BJ (cell line): ENCODE data around the gene CD81. TPM values are rescaled to one million over a fixed set of nuclear protein-coding genes. Genes with fewer than 3 reads are reported as not detected.

Source experiments
- CTCF ChIA-PET: fragments of 350-600 bp; formaldehyde crosslinking; extraction: SDS; loops from one replicate; lab custom pipeline; 2021; ENCODE audit warnings: antibody characterized with exemption, inconsistent platforms; lab: Yijun Ruan, JAX
- POLR2A ChIA-PET: fragments of 300-600 bp; sonication (Branson Sonifier 250); formaldehyde crosslinking; extraction: SDS; loops from one replicate; lab custom pipeline; 2021; ENCODE audit warnings: antibody characterized with exemption; lab: Charles Lee
- DNase-seq: peaks from one replicate; pipeline ENCODE4 v3.0.0-alpha.2; 2011; ENCODE audit warnings: low read depth
- H3K27me3 ChIP-seq: 2 replicates; pipeline ENCODE4 v1.6.0; 2011; ENCODE audit warnings: low read length; ENCODE audit not compliant: control insufficient read depth, insufficient read depth
- H3K36me3 ChIP-seq: 2 replicates; pipeline ENCODE4 v1.5.1; 2011; ENCODE audit warnings: low read length; ENCODE audit not compliant: control insufficient read depth, insufficient read depth
- H3K4me3 ChIP-seq: 2 replicates; pipeline ENCODE4 v1.5.1; 2011; ENCODE audit warnings: low read depth, mild to moderate bottlenecking, control low read depth, low read length
- polyA plus RNA-seq: library from polyadenylated mRNA; depleted of rRNA; stranded (reverse); fragments of >200 nt; gene quantifications from 2 replicates; pipeline ENCODE4 v1.2.3, GENCODE V29; 2011
- TF ChIP-seq, protein P1 (sequence below): IDR thresholded peaks from 2 replicates; pipeline ENCODE4 v1.5.1; 2011; ENCODE audit warnings: low read depth, mild to moderate bottlenecking, control low read depth, inconsistent platforms, low read length, moderate library complexity; ENCODE audit not compliant: insufficient read depth

Gene CD81
- polyA plus RNA-seq, 1 experiment, result 875 TPM

- peaks cover 14% of the 10 kb centered on the region for H3K36me3 ChIP-seq
- no peaks in the 10 kb centered on the region for H3K27me3 ChIP-seq
- DNase-seq, result no peak
- POLR2A ChIA-PET, result interaction anchor here (0.6 kb wide), 1 partner anchor 68 kb away, joined by 4 read pairs; no protein-coding TSS in a partner anchor
- TF ChIP-seq, protein P1, sequence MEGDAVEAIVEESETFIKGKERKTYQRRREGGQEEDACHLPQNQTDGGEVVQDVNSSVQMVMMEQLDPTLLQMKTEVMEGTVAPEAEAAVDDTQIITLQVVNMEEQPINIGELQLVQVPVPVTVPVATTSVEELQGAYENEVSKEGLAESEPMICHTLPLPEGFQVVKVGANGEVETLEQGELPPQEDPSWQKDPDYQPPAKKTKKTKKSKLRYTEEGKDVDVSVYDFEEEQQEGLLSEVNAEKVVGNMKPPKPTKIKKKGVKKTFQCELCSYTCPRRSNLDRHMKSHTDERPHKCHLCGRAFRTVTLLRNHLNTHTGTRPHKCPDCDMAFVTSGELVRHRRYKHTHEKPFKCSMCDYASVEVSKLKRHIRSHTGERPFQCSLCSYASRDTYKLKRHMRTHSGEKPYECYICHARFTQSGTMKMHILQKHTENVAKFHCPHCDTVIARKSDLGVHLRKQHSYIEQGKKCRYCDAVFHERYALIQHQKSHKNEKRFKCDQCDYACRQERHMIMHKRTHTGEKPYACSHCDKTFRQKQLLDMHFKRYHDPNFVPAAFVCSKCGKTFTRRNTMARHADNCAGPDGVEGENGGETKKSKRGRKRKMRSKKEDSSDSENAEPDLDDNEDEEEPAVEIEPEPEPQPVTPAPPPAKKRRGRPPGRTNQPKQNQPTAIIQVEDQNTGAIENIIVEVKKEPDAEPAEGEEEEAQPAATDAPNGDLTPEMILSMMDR, result no peak
- CTCF ChIA-PET, result interaction anchor here (2.6 kb wide), 1 partner anchor 39 kb away, joined by 14 read pairs; no protein-coding TSS in a partner anchor
- H3K4me3 ChIP-seq, result peak overlapping the region; percentile 3; the same call in 1 of the 2 replicates
Measured at GRCh38 chr11:2380807-2381350, 3.8 kb downstream of the CD81 start.

DNA sequence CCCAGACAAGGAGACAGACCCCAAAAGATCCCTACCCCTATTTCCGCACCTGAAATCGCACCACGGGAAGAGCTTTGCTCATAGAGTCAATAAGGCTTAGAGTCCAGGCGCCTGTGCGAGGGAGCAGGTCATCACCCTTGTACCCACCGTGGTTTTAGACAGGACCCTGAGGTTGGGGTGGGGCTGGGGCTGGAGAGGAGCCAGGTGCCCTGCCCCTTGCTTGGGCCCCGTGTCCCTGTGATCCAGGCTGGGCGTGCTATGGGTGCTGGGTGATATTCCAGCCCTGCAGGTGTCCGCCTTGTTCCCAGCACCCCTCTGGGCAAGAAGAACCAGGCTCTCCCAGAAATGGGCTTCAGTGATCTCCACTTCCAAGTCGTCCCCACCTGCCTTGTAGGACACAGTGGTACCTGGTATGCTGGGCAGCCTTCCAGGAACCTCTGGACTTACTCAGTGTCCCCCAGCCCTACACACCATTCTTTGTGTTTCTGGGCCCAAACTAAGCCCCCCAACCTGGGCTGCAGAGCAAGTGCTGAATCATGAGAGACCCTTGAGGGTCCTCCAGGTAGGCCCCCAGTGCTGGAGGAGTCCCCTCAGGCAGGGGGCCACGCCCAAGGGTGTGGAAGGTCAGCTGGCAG lies 4.5 kb downstream of the CD81 start:
- Histone ChIP-seq H3K4me3 (no peak overlapping the region), H3K36me3 (peaks cover 15% of the 10 kb centered on the region), H3K27me3 (no peaks in the 10 kb centered on the region)
- ChIA-PET POLR2A (interaction anchor here (0.6 kb wide), 1 partner anchor 69 kb away, joined by 4 read pairs; no protein-coding TSS in a partner anchor), CTCF (interaction anchor here (1.6 to 2.6 kb wide), 2 partner anchors 39 to 77 kb away, joined by 12 to 14 read pairs; no protein-coding TSS in a partner anchor)
- no peak for DNase-seq
- TF ChIP-seq, protein P1, result no peak

DNA sequence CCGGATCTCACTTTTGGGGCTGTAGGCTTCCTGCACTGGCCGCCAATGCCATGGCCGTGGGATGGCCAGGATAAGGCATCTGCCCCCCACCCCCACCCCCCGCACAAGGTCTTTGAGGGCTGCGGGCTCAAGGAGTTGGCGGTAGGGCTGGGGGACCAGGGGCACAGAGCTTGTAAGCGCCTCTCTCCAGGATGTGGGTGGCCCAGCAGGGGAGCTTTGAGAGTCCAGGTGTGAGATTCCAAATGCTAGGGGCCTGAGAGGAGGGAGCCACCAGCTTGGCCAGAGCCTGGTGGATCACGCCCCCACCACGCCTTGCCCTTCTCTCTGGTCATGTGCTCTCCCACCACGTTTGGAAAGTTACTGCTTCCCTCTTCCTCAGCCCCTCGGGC lies 5.0 kb downstream of the CD81 start:
- ChIA-PET POLR2A (interaction anchor here (0.6 kb wide), 1 partner anchor 71 kb away, joined by 6 read pairs; no protein-coding TSS in a partner anchor), CTCF (interaction anchor here (0.6 to 2.6 kb wide), 5 partner anchors 9 to 77 kb away, joined by 3 to 14 read pairs (median 4); partner anchors contain the start of gene TSSC4)
- Histone ChIP-seq H3K36me3 (peaks cover 16% of the 10 kb centered on the region), H3K4me3 (no peak overlapping the region), H3K27me3 (no peaks in the 10 kb centered on the region)
- DNase-seq, result no peak
- TF ChIP-seq, protein P1, result no peak

GRCh38 chr11:2382936-2383851 lies 6.1 kb downstream of the CD81 start:
- Histone ChIP-seq H3K36me3 (peaks cover 19% of the 10 kb centered on the region), H3K27me3 (no peaks in the 10 kb centered on the region), H3K4me3 (no peak overlapping the region)
- TF ChIP-seq, protein P1, result peak; percentile 8; the same call in 1 of the 2 replicates
- POLR2A ChIA-PET, result no interaction called here
- CTCF ChIA-PET, result interaction anchor here (1.2 to 2.6 kb wide), 4 partner anchors 18 to 78 kb away, joined by 3 to 14 read pairs (median 8); partner anchors contain the start of gene TSSC4
- DNase-seq, result no peak
